Kidney epithelial cell (primary cell): Measurements from ENCODE around the gene DDX55. TPM values are rescaled to one million over a fixed set of nuclear protein-coding genes. Genes with fewer than 3 reads are reported as not detected.
"Not testable (repeated sequence)": the region's sequence is repeated elsewhere in the genome, so short reads cannot be mapped to it uniquely, and the experiment has no call there.

ENCODE experiments used
- DNase-seq: peaks from one replicate; pipeline ENCODE4 v3.0.0-alpha.2; 2010; ENCODE audit warnings: low read depth
- H3K27me3 ChIP-seq: 2 replicates; pipeline ENCODE4 v1.6.0; 2011; ENCODE audit warnings: low read length; ENCODE audit not compliant: control insufficient read depth, insufficient read depth
- H3K36me3 ChIP-seq: 2 replicates; pipeline ENCODE4 v1.5.1; 2011; ENCODE audit warnings: low read length; ENCODE audit not compliant: control insufficient read depth, insufficient read depth
- H3K4me3 ChIP-seq: 2 replicates; pipeline ENCODE4 v1.5.1; 2011; ENCODE audit warnings: low read depth, mild to moderate bottlenecking, control low read depth, low read length
- total RNA-seq: library from RNA; depleted of rRNA; stranded (reverse); fragments of >200 nt; gene quantifications from 2 replicates; pipeline ENCODE4 v1.2.3, GENCODE V29; 2015
- TF ChIP-seq, protein P1 (sequence below): IDR thresholded peaks from 2 replicates; pipeline ENCODE4 v1.5.1; 2011; ENCODE audit warnings: mild to moderate bottlenecking, moderate library complexity, low read length, control low read depth, inconsistent platforms; ENCODE audit not compliant: insufficient read depth, poor library complexity, severe bottlenecking

The DDX55 gene, protein sequence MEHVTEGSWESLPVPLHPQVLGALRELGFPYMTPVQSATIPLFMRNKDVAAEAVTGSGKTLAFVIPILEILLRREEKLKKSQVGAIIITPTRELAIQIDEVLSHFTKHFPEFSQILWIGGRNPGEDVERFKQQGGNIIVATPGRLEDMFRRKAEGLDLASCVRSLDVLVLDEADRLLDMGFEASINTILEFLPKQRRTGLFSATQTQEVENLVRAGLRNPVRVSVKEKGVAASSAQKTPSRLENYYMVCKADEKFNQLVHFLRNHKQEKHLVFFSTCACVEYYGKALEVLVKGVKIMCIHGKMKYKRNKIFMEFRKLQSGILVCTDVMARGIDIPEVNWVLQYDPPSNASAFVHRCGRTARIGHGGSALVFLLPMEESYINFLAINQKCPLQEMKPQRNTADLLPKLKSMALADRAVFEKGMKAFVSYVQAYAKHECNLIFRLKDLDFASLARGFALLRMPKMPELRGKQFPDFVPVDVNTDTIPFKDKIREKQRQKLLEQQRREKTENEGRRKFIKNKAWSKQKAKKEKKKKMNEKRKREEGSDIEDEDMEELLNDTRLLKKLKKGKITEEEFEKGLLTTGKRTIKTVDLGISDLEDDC
- total RNA-seq = 16.2 and 25.6 TPM in 2 replicates

DNA sequence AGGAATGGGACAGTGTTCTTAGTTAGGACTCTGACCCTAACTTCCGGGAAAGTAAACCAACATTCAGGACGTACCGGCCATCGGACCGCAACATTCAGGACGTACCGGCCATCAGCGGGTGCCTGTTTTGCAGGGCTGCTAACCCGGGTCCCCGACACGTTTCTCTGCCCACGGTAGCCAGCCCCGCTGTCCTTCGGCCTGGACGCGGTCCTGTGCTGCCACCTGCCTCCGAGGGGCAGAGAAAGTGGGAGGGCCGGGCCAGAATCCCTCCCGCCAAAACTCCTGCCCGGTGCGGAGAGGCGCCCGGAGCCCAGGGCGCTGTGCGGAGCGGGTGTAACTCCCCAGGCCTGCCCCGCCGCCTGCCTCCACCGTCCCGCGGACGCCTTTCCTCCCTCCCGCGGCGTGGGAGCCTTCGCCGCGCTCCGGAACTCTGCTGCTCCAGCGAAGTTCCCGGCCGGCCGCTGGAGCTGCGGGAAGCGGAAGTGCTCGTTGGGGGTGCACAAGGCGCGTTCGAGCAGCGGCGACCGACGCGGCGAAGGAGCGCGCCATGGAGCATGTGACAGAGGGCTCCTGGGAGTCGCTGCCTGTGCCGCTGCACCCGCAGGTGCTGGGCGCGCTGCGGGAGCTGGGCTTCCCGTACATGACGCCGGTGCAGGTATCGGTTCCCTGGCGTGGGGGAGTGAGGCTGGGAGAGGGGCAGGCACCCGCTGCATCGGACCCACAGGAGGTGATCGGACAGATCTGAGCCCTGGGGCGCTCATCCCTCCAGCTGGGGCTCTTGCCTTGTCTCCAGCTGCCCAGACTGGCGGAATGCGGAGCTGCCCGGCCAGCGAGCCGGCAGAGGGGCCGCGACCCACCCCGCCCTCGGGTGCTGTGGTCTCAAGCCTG is at the start of gene DDX55:
TSS of gene DDX55 (plus strand) at position 498 of the 888 bp plus-strand sequence. CDS start at position 548, 50 bp downstream.
- TF ChIP-seq, protein P1, sequence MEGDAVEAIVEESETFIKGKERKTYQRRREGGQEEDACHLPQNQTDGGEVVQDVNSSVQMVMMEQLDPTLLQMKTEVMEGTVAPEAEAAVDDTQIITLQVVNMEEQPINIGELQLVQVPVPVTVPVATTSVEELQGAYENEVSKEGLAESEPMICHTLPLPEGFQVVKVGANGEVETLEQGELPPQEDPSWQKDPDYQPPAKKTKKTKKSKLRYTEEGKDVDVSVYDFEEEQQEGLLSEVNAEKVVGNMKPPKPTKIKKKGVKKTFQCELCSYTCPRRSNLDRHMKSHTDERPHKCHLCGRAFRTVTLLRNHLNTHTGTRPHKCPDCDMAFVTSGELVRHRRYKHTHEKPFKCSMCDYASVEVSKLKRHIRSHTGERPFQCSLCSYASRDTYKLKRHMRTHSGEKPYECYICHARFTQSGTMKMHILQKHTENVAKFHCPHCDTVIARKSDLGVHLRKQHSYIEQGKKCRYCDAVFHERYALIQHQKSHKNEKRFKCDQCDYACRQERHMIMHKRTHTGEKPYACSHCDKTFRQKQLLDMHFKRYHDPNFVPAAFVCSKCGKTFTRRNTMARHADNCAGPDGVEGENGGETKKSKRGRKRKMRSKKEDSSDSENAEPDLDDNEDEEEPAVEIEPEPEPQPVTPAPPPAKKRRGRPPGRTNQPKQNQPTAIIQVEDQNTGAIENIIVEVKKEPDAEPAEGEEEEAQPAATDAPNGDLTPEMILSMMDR = peak; percentile 37
- H3K36me3 ChIP-seq = no peaks in the 10 kb centered on the region
- H3K27me3 ChIP-seq = no peaks in the 10 kb centered on the region
- peak within 1 kb of the TSS; percentile 93 for H3K4me3 ChIP-seq
- DNase-seq = no peak

DNA sequence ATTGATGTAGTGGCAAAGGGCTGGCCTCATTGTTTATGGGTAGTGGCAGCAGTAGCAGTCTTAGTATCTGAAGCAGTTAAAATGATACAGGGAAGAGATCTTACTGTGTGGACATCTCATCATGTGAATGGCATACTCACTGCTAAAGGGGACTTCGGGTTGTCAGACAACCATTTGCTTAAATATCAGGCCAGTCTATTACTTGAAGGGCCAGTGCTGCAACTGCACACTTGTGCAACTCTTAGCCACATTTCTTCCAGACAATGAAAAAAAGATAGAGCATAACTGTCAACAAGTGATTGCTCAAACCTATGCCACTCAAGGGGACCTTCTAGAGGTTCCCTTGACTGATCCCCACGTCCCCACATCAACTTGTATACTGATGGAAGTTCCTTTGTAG is 47.8 kb upstream of the DDX55 start:
- not testable (repeated sequence) for DNase-seq

DNA sequence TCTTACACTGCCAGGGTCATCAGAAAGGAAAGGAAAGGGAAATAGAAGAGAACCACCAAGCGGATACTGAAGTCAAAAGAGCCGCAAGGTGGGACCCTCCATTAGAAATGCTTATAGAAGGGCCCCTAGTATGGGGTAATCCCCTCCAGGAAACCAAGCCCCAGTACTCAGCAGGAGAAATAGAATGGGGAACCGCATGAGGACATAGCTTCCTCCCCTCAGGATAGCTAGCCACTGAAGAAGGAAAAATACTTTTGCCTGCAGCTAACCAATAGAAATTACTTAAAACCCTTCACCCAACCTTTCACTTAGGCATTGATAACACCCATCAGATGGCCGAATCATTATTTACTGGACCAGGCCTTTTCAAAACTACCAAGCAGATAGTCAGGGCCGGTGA is 47.1 kb upstream of the DDX55 start:
- H3K27me3 ChIP-seq, H3K36me3 ChIP-seq, DNase-seq, H3K4me3 ChIP-seq: not testable (repeated sequence)

More for the DNA sequence above, 47.8 kb upstream of the DDX55 start:
- H3K4me3 ChIP-seq, H3K27me3 ChIP-seq, H3K36me3 ChIP-seq: not testable (repeated sequence)

DNA sequence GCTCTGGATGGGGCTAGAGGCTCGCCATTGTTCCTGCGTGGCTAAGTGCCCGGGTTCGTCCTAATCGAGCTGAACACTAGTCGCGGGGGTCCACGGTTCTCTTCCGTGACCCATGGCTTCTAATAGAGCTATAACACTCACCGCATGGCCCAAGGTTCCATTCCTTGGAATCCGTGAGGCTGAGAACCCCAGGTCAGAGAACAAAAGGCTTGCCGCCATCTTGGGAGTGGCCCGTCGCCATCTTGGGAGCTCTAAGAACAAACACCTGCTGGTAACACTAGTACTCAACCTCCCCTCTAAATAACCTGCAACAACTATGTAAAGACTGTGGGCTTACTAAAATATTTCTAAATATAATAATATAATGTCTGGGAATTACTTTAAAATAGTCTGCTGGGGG is 43.4 kb upstream of the DDX55 start:
- not testable (repeated sequence) for DNase-seq, H3K4me3 ChIP-seq, H3K27me3 ChIP-seq, H3K36me3 ChIP-seq

DNA sequence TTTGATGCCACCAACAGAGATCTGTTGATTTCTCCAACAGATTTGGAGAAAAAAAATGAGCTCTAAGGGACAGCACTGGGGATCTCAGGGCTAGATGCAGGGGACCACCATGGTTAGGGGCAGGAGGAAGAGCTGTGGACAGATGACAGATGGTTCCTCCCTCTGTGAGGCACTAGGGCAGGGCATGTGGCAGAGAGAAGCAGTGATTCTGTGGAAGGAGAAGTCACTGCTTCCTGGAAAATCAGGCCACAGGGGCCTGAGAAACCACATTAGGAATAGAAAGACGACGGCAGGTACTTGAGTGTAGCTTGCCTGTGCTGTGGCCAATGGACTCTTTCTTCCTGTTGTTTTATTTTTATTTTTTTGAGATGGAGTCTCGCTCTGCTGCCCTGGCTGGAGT is 42.4 kb upstream of the DDX55 start:
- no peaks in the 10 kb centered on the region for H3K27me3 ChIP-seq
- TF ChIP-seq, protein P1 = no peak

DNA sequence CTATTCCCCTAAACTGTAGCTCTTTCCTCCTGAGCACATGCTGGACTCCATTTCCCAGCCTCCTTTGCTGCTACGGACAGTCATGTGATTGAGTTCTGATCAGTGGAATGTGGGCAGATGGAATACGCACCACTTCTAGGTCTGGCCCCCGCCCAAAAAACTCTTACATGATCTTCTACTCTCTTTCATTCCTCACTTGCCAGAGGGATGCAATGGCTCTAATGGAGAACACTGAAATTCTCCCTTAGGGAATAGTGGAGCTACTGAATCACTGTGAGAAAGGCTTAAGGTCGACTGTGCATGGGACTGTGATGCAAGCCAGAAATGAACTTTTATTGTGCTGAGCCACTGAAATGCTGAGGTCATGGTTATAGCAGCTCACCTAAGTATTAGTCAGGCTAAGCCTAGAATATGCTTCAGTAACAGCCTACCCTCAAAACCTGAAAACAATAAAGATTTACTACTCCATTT is 30.5 kb upstream of the DDX55 start:
- H3K4me3 ChIP-seq = no peak overlapping the region
- no peaks in the 10 kb centered on the region for H3K27me3 ChIP-seq
- TF ChIP-seq, protein P1 = no peak
- H3K36me3 ChIP-seq = no peaks in the 10 kb centered on the region
- no peak for DNase-seq

More for the DNA sequence above, 42.4 kb upstream of the DDX55 start:
- Histone ChIP-seq H3K36me3 (no peaks in the 10 kb centered on the region), H3K4me3 (no peak overlapping the region)
- DNase-seq = no peak

DNA sequence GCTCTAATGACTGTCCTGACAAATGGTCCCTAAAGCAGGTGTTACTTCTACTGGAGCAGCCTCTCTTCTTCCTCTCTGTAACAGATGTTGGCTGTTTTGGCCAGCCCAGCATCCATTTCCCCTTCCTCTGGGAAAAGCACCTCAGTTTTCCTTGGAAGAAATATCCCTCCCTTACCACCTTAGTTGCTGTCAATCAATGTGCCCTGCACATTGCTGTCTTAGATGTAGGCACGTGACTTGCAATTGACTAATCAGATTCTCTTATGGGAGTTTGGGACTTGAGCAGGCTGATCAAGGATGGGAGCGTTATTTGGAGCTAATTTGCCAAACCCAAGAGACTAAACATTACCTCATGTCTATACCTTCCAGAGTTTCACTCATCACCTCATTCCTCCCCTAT is 29.5 kb upstream of the DDX55 start:
- TF ChIP-seq, protein P1 = no peak
- DNase-seq = no peak
- Histone ChIP-seq H3K36me3 (no peaks in the 10 kb centered on the region), H3K27me3 (no peaks in the 10 kb centered on the region), H3K4me3 (no peak overlapping the region)
